Measurements from ENCODE around the gene MMP17. TPM values are rescaled to one million over a fixed set of nuclear protein-coding genes. Genes with fewer than 3 reads are reported as not detected.

MMP17 gene
- total and polyA plus RNA-seq, 8 donors: 0.46 to 3.1 (median 2.1) TPM; not detected in 2

GRCh38 chr12:131892711-131893604 is 64.8 kb downstream of the MMP17 start:
- Histone ChIP-seq H3K4me1 (peaks cover 17 to 37% (median 31%) of the 10 kb centered on the region in 4 donors), H3K9me3 (no peaks in the 10 kb centered on the region), H3K36me3 (peaks cover 0 to 11% (median 7%) of the 10 kb centered on the region in 4 donors), H3K4me3 (no peak overlapping the region), H3K27me3 (no peaks in the 10 kb centered on the region), H3K27ac (peak overlapping the region in 3 of 5 donors; percentile 97 to 99 (median 98))
- peak in 1 of 2 donors; percentile 22 for DNase-seq
- intact Hi-C loops (cut with DNase I; ENCODE audit: low total_unique reads): no loop called here
- 70 to 74% (median 72%) methylated on average over 23 to 26 of the region's 26 CpGs for WGBS, 5 donors
- TF ChIP-seq POLR2AphosphoS5 (IDR thresholded peaks at IDR 0.05): no peak
- no peak for TF ChIP-seq EP300 (IDR thresholded peaks at IDR 0.05)
- no peak for TF ChIP-seq POLR2A (IDR thresholded peaks at IDR 0.05)
- TF ChIP-seq CTCF (IDR thresholded peaks at IDR 0.05): no peak

- Histone ChIP-seq H3K9me3 (no peaks in the 10 kb centered on the region), H3K4me1 (peaks cover 22 to 45% (median 38%) of the 10 kb centered on the region in 4 donors), H3K36me3 (peaks cover 0 to 18% (median 8%) of the 10 kb centered on the region in 4 donors), H3K27ac (peak overlapping the region; percentile 22 to 99 (median 97)), H3K27me3 (no peaks in the 10 kb centered on the region), H3K4me3 (peak overlapping the region; percentile 69 to 79 (median 78))
- intact Hi-C loops (cut with DNase I; ENCODE audit: low total_unique reads): no loop called here
- 35 to 47% (median 38%) methylated on average over 14 to 19 of the region's 19 CpGs for WGBS, 5 donors
- DNase-seq: no peak
- no peak for TF ChIP-seq POLR2AphosphoS5 (IDR thresholded peaks at IDR 0.05)
- TF ChIP-seq POLR2A (IDR thresholded peaks at IDR 0.05): no peak
- no peak for TF ChIP-seq EP300 (IDR thresholded peaks at IDR 0.05)
- no peak for TF ChIP-seq CTCF (IDR thresholded peaks at IDR 0.05)
Measured at GRCh38 chr12:131893605-131894312, 65.6 kb downstream of the MMP17 start.

- H3K9me3 ChIP-seq: no peaks in the 10 kb centered on the region
- peaks cover 0 to 24% (median 14%) of the 10 kb centered on the region in 4 donors for H3K36me3 ChIP-seq
- H3K27ac ChIP-seq: peak within 1 kb of the TSS; percentile 92 to 100 (median 98)
- peak within 1 kb of the TSS; percentile 69 to 79 (median 78) for H3K4me3 ChIP-seq
- intact Hi-C loops (cut with DNase I; ENCODE audit: low total_unique reads): no loop called here
- peaks cover 22 to 52% (median 40%) of the 10 kb centered on the region in 4 donors for H3K4me1 ChIP-seq
- TF ChIP-seq POLR2AphosphoS5 (IDR thresholded peaks at IDR 0.05) (peak; percentile 78 to 88 (median 88)), CTCF (IDR thresholded peaks at IDR 0.05) (no peak), EP300 (IDR thresholded peaks at IDR 0.05) (no peak), POLR2A (IDR thresholded peaks at IDR 0.05) (peak in 1 of 4 donors; percentile 66)
- H3K27me3 ChIP-seq: no peaks in the 10 kb centered on the region
- 0 to 2% (median 1%) methylated on average over 12 to 64 of the region's 64 CpGs for WGBS, 5 donors
- peak; percentile 97 for DNase-seq
Measured at GRCh38 chr12:131894313-131894860, 66.2 kb downstream of the MMP17 start, which contains the start of gene ULK1. Gene ULK1 (plus strand): TSS chr12:131894622. CDS start chr12:131895002, 380 bp downstream.
